Fibroblast of lung (primary cell): ENCODE results near the gene WWC2. TPM values are rescaled to one million over a fixed set of nuclear protein-coding genes. Genes with fewer than 3 reads are reported as not detected.
A peak's percentile ranks its signal among the peaks of the same experiment; 100 is the strongest.

Experiments used
- DNase-seq, 2 donors: peaks; one replicate each; pipeline versions ENCODE4 v3.0.0 to v3.0.0-alpha.2; 2010; ENCODE audit warnings: low read depth in 2 of 2
- H2AFZ ChIP-seq: 2 replicates; pipeline ENCODE4 v1.5.1; 2012; ENCODE audit warnings: low read length, control low read depth, inconsistent platforms
- H3K27ac ChIP-seq: 2 replicates; pipeline ENCODE4 v1.5.1; 2011; ENCODE audit warnings: low read length, control low read depth; ENCODE audit not compliant: insufficient read depth
- H3K27me3 ChIP-seq: 2 replicates; pipeline ENCODE4 v1.5.1; 2011; ENCODE audit warnings: mild to moderate bottlenecking, low read length; ENCODE audit not compliant: control insufficient read depth, insufficient read depth
- H3K36me3 ChIP-seq: 2 replicates; pipeline ENCODE4 v1.5.1; 2011; ENCODE audit warnings: low read length; ENCODE audit not compliant: control insufficient read depth, insufficient read depth
- H3K4me1 ChIP-seq: 2 replicates; pipeline ENCODE4 v1.5.1; 2011; ENCODE audit warnings: low read length; ENCODE audit not compliant: control insufficient read depth, insufficient read depth; ENCODE audit errors: extremely low read depth
- H3K4me2 ChIP-seq: 2 replicates; pipeline ENCODE4 v1.5.1; 2011; ENCODE audit warnings: low read length, control low read depth; ENCODE audit not compliant: insufficient read depth; ENCODE audit errors: extremely low read depth
- H3K4me3 ChIP-seq, 4 experiments: fragments of 200-600 bp in 1 of 4; sonication (generic) in 1 of 4; replicated peaks in 1 of 4; 2 replicates each; pipeline ENCODE4 v1.5.1; 2011 to 2016; ENCODE audit warnings: low read length in 4 of 4, low read depth in 3 of 4, mild to moderate bottlenecking in 3 of 4, control low read depth in 2 of 4, inconsistent platforms in 1 of 4, mixed read lengths in 1 of 4; ENCODE audit not compliant: insufficient read depth in 1 of 4; ENCODE audit errors: control extremely low read depth in 1 of 4
- H3K79me2 ChIP-seq: 2 replicates; pipeline ENCODE4 v1.5.1; 2012; ENCODE audit warnings: mild to moderate bottlenecking, low read length, inconsistent platforms; ENCODE audit not compliant: control insufficient read depth, insufficient read depth
- H3K9ac ChIP-seq: 2 replicates; pipeline ENCODE4 v1.5.1; 2011; ENCODE audit warnings: mild to moderate bottlenecking, low read length, control low read depth; ENCODE audit not compliant: insufficient read depth
- H3K9me3 ChIP-seq: 2 replicates; pipeline ENCODE4 v1.5.1; 2012; ENCODE audit warnings: low read depth, low read length; ENCODE audit not compliant: control insufficient read depth, insufficient read depth
- H4K20me1 ChIP-seq: 2 replicates; pipeline ENCODE4 v1.5.1; 2011; ENCODE audit warnings: low read length; ENCODE audit not compliant: control insufficient read depth, insufficient read depth; ENCODE audit errors: extremely low read depth
- CTCF ChIP-seq, 2 donors: IDR thresholded peaks in 1 of 2; conservative IDR thresholded peaks in 1 of 2; 1 replicate in 1 of 2; 2 replicates in 1 of 2; pipeline ENCODE4 v1.5.1; 2011 to 2012; ENCODE audit warnings: low read length in 2 of 2, control low read depth in 1 of 2, inconsistent platforms in 1 of 2, low read depth in 1 of 2, mild to moderate bottlenecking in 1 of 2
- EZH2 ChIP-seq: IDR thresholded peaks from 2 replicates; pipeline ENCODE4 v1.5.1; 2012; ENCODE audit warnings: low read length, control low read depth, mild to moderate bottlenecking; ENCODE audit errors: missing control alignments
- polyA plus RNA-seq, 2 donors: library from polyadenylated mRNA; depleted of rRNA in 1 of 2; stranded (reverse) in 1 of 2; unstranded in 1 of 2; fragments of >200 nt; gene quantifications; 2 replicates each; pipeline ENCODE4 v1.2.1, GENCODE V29; 2011 to 2012; ENCODE audit warnings: missing spikeins in 1 of 2
- total RNA-seq: library from RNA; depleted of rRNA; stranded (reverse); fragments of >200 nt; gene quantifications from 2 replicates; pipeline ENCODE4 v1.2.1, GENCODE V29; 2014

Gene WWC2
- total and polyA plus RNA-seq, 2 donors (not counting 1 experiment from before 2014, with no cell fraction given) = 31.6 to 34.0 TPM

GRCh38 chr4:183173580-183174526 lies 74.8 kb downstream of the WWC2 start:
- peak in 1 of 2 donors; percentile 76 for DNase-seq
- Histone ChIP-seq H3K4me1 (peaks cover 12% of the 10 kb centered on the region), H2AFZ (no peak overlapping the region), H3K9me3 (no peaks in the 10 kb centered on the region), H3K4me2 (peak overlapping the region; percentile 54), H3K4me3 (no peak overlapping the region), H3K36me3 (no peaks in the 10 kb centered on the region), H3K27ac (peak overlapping the region; percentile 10), H4K20me1 (no peaks in the 10 kb centered on the region), H3K79me2 (peaks cover 25% of the 10 kb centered on the region), H3K27me3 (no peaks in the 10 kb centered on the region), H3K9ac (no peak overlapping the region)
- TF ChIP-seq EZH2 (no peak), CTCF (conservative IDR thresholded peaks at IDR 0.05 in 1 of 2, IDR thresholded peaks at IDR 0.05 in 1 of 2; ENCODE audit: low read depth in 1 of 2, low read length in 2 of 2) (no peak)

GRCh38 chr4:183175631-183176232 lies 76.7 kb downstream of the WWC2 start:
- no peak overlapping the region for H3K27ac ChIP-seq
- H3K4me2 ChIP-seq = peak overlapping the region; percentile 72
- no peaks in the 10 kb centered on the region for H3K9me3 ChIP-seq
- no peak overlapping the region for H3K9ac ChIP-seq
- H3K4me1 ChIP-seq = peaks cover 12% of the 10 kb centered on the region
- TF ChIP-seq CTCF (conservative IDR thresholded peaks at IDR 0.05 in 1 of 2, IDR thresholded peaks at IDR 0.05 in 1 of 2; ENCODE audit: low read depth in 1 of 2, low read length in 2 of 2) = no peak
- TF ChIP-seq EZH2 = no peak
- no peak overlapping the region for H2AFZ ChIP-seq
- H3K27me3 ChIP-seq = no peaks in the 10 kb centered on the region
- peak in 1 of 2 donors; percentile 82 for DNase-seq
- H3K79me2 ChIP-seq = peaks cover 29% of the 10 kb centered on the region
- H3K36me3 ChIP-seq = no peaks in the 10 kb centered on the region
- no peak overlapping the region for H3K4me3 ChIP-seq
- no peaks in the 10 kb centered on the region for H4K20me1 ChIP-seq

GRCh38 chr4:183177001-183177400 lies 77.9 kb downstream of the WWC2 start:
- H3K79me2 ChIP-seq = peaks cover 33% of the 10 kb centered on the region
- H3K27ac ChIP-seq = no peak overlapping the region
- H3K27me3 ChIP-seq = no peaks in the 10 kb centered on the region
- no peaks in the 10 kb centered on the region for H3K36me3 ChIP-seq
- peaks cover 12% of the 10 kb centered on the region for H3K4me1 ChIP-seq
- no peak overlapping the region for H3K9ac ChIP-seq
- DNase-seq = peak in 1 of 2 donors; percentile 17
- no peak overlapping the region for H3K4me2 ChIP-seq
- no peak overlapping the region for H2AFZ ChIP-seq
- H3K4me3 ChIP-seq = no peak overlapping the region
- no peaks in the 10 kb centered on the region for H3K9me3 ChIP-seq
- TF ChIP-seq EZH2 (no peak), CTCF (conservative IDR thresholded peaks at IDR 0.05 in 1 of 2, IDR thresholded peaks at IDR 0.05 in 1 of 2; ENCODE audit: low read depth in 1 of 2, low read length in 2 of 2) (no peak)
- no peaks in the 10 kb centered on the region for H4K20me1 ChIP-seq
